ENCODE measurements around the gene ALG3.

Gene ALG3

DNA sequence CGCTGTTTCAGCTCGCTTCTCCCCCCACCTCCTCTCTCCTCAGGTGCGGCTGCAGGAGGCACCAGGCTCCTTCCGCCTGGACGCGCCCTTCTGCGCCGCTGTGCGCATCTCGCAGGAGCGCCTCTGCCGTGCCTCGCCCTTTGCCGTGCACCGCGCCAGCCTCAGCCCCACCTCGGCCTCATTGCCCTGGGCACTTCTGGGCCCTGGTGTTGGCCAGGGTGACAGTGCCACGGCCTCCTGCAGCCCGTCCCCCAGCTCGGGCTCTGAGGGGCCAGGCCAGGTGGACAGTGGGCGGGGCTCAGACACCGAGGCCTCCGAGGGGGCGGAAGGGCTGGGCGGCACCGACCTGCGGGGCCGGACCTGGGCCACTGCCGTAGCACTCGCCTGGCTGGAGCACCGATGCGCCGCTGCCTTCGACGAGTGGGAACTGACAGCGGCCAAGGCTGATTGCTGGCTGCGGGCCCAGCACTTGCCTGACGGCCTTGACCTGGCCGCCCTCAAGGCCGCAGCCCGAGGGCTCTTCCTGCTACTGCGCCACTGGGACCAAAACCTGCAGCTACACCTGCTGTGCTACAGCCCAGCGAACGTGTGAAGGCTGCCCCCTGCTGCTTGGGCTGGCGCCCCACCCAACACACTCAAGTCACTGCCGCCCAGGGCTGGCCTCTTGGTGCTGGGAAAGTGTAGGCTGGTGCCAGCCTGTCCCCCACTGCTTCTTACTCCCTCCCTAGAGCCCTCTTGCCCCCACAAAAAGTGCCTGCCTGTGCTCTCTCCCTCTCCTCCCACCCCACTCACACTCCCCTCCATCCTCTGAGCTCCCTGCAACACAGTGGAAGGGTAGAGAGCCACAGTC, 7.1 kb downstream of the ALG3 start:
- Histone ChIP-seq H3K4me1 (ENCODE audit: insufficient read depth, poor library complexity, severe bottlenecking) (no peaks in the 10 kb centered on the region), H3K27ac (ENCODE audit: poor library complexity, severe bottlenecking) (no peak overlapping the region), H3K36me3 (ENCODE audit: low read depth) (peaks cover 26% of the 10 kb centered on the region), H3K9me3 (ENCODE audit: severe bottlenecking) (no peaks in the 10 kb centered on the region), H3K4me3 (ENCODE audit: severe bottlenecking) (no peak overlapping the region), H3K27me3 (ENCODE audit: insufficient read depth, poor library complexity, severe bottlenecking) (no peaks in the 10 kb centered on the region)
- peak; percentile 64 for DNase-seq (ENCODE audit: low spot score)
- TF ChIP-seq, protein P1, sequence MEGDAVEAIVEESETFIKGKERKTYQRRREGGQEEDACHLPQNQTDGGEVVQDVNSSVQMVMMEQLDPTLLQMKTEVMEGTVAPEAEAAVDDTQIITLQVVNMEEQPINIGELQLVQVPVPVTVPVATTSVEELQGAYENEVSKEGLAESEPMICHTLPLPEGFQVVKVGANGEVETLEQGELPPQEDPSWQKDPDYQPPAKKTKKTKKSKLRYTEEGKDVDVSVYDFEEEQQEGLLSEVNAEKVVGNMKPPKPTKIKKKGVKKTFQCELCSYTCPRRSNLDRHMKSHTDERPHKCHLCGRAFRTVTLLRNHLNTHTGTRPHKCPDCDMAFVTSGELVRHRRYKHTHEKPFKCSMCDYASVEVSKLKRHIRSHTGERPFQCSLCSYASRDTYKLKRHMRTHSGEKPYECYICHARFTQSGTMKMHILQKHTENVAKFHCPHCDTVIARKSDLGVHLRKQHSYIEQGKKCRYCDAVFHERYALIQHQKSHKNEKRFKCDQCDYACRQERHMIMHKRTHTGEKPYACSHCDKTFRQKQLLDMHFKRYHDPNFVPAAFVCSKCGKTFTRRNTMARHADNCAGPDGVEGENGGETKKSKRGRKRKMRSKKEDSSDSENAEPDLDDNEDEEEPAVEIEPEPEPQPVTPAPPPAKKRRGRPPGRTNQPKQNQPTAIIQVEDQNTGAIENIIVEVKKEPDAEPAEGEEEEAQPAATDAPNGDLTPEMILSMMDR (IDR thresholded peaks at IDR 0.05; ENCODE audit: poor library complexity, severe bottlenecking), result peak; percentile 66
- ATAC-seq (ENCODE audit: low read depth), result peak; percentile 82

- no peak overlapping the region for H3K4me3 ChIP-seq (ENCODE audit: severe bottlenecking)
- DNase-seq (ENCODE audit: low spot score) (peak; percentile 55), ATAC-seq (ENCODE audit: low read depth) (no peak)
- peaks cover 26% of the 10 kb centered on the region for H3K36me3 ChIP-seq (ENCODE audit: low read depth)
- TF ChIP-seq, protein P1 (IDR thresholded peaks at IDR 0.05; ENCODE audit: poor library complexity, severe bottlenecking), result no peak
- no peaks in the 10 kb centered on the region for H3K4me1 ChIP-seq (ENCODE audit: insufficient read depth, poor library complexity, severe bottlenecking)
- H3K9me3 ChIP-seq (ENCODE audit: severe bottlenecking), result no peaks in the 10 kb centered on the region
- H3K27me3 ChIP-seq (ENCODE audit: insufficient read depth, poor library complexity, severe bottlenecking), result no peaks in the 10 kb centered on the region
- no peak overlapping the region for H3K27ac ChIP-seq (ENCODE audit: poor library complexity, severe bottlenecking)
These were observed 7.7 kb downstream of the ALG3 start for GRCh38 chr3:184241141-184241446.

DNA sequence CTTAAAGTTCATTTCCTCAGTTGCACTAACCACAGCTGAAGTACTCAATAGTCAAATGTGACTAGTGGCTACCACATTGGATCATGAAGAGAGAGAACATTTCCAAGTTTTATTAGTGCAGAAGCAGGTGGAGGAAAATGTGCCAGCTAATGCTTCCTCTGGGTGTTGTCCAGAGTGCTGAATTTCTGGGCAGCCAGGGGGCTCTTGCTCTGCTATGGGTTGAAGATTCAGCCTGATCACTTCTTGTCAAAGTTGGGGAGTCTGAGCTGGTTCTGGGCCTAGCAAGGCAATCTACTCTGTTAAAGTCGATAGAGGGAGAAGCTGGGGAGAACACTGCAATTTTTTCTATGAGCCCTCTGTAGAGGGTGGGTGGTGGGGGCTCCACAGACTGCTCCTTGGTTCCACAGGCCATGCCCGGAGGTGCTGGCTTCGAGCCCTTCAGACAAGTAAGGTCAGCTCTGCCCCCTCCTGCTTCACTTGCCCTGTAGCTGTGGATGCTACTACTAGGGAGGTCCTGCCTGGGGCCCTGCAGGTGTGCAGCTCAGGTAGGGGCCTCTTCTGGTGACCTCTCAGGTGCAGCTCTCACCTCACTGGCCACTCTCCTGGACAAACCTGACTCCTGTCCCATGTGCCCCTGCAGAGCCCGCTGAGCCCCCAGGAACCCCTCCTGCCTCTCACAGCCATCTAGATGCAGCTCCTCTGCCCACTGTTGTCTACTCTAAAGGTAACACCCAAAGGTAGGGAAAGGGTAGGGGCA, 8.2 kb downstream of the ALG3 start:
- ATAC-seq (ENCODE audit: low read depth) (peak; percentile 24; the same call in 1 of the 3 replicates), DNase-seq (ENCODE audit: low spot score) (peak; percentile 57)
- no peak overlapping the region for H3K27ac ChIP-seq (ENCODE audit: poor library complexity, severe bottlenecking)
- no peaks in the 10 kb centered on the region for H3K27me3 ChIP-seq (ENCODE audit: insufficient read depth, poor library complexity, severe bottlenecking)
- TF ChIP-seq, protein P1 (IDR thresholded peaks at IDR 0.05; ENCODE audit: poor library complexity, severe bottlenecking), result no peak
- peaks cover 25% of the 10 kb centered on the region for H3K36me3 ChIP-seq (ENCODE audit: low read depth)
- no peaks in the 10 kb centered on the region for H3K4me1 ChIP-seq (ENCODE audit: insufficient read depth, poor library complexity, severe bottlenecking)
- no peaks in the 10 kb centered on the region for H3K9me3 ChIP-seq (ENCODE audit: severe bottlenecking)
- no peak overlapping the region for H3K4me3 ChIP-seq (ENCODE audit: severe bottlenecking)

DNA sequence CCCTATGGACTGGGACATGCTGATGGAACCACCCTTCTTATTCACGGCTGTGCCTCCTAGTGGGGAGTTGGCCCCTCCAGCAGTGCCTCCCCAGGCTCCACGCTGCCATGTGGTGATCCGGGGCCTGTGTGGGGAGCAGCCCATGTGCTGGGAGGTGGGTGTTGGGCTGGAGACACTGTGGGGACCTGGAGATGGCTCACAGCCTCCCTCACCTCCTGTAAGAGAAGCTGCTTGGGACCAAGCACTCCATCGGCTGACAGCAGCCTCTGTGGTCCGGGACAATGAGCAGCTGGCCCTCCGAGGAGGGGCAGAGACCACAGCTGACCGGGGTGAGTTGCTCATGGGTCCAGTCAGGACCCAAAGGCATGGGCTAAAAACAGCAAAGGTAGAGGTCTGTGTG, 9.1 kb downstream of the ALG3 start:
- H3K4me3 ChIP-seq (ENCODE audit: severe bottlenecking), result no peak overlapping the region
- TF ChIP-seq, protein P1 (IDR thresholded peaks at IDR 0.05; ENCODE audit: poor library complexity, severe bottlenecking), result no peak
- no peaks in the 10 kb centered on the region for H3K9me3 ChIP-seq (ENCODE audit: severe bottlenecking)
- H3K27me3 ChIP-seq (ENCODE audit: insufficient read depth, poor library complexity, severe bottlenecking), result no peaks in the 10 kb centered on the region
- ATAC-seq (ENCODE audit: low read depth) (no peak), DNase-seq (ENCODE audit: low spot score) (no peak)
- no peak overlapping the region for H3K27ac ChIP-seq (ENCODE audit: poor library complexity, severe bottlenecking)
- peaks cover 16% of the 10 kb centered on the region for H3K36me3 ChIP-seq (ENCODE audit: low read depth)
- H3K4me1 ChIP-seq (ENCODE audit: insufficient read depth, poor library complexity, severe bottlenecking), result no peaks in the 10 kb centered on the region

Measured in RWPE2 (cell line).